GM18520 (cell line): ENCODE measurements around the gene GRK2.
"Not testable (repeated sequence)": the region's sequence is repeated elsewhere in the genome, so short reads cannot be mapped to it uniquely, and the experiment has no call there.

Source experiments
- ATAC-seq: cut with Tn5 transposase; IDR thresholded peaks from one replicate; pipeline ENCODE4 v1.9.1; 2021; ENCODE audit not compliant: unreplicated experiment

The GRK2 gene

GRCh38 chr11:67266449-67267187 lies at the start of gene GRK2:
Gene GRK2 (plus strand): TSS chr11:67266473. CDS start chr11:67266700, 227 bp downstream.
- ATAC-seq: peak; percentile 12

- ATAC-seq: no peak
Measured at GRCh38 chr11:67227726-67228125, 38.5 kb upstream of the GRK2 start.

- ATAC-seq: no peak
Measured at GRCh38 chr11:67230406-67230805, 35.9 kb upstream of the GRK2 start.

GRCh38 chr11:67230886-67231285 lies 35.4 kb upstream of the GRK2 start:
- ATAC-seq: no peak

- no peak for ATAC-seq
Measured at GRCh38 chr11:67233584-67234190, 32.6 kb upstream of the GRK2 start.

- not testable (repeated sequence) for ATAC-seq
Measured at GRCh38 chr11:67234571-67234970, 31.7 kb upstream of the GRK2 start.

GRCh38 chr11:67237574-67237973 lies 28.7 kb upstream of the GRK2 start:
- no peak for ATAC-seq

GRCh38 chr11:67238894-67239782 lies 27.1 kb upstream of the GRK2 start:
- ATAC-seq: no peak

GRCh38 chr11:67239783-67240575 lies 26.3 kb upstream of the GRK2 start:
- peak; percentile 81 for ATAC-seq

GRCh38 chr11:67240576-67241389 lies 25.5 kb upstream of the GRK2 start:
- ATAC-seq: peak; percentile 24

- no peak for ATAC-seq
Measured at GRCh38 chr11:67242548-67242947, 23.7 kb upstream of the GRK2 start.

GRCh38 chr11:67243051-67243450 lies 23.2 kb upstream of the GRK2 start:
- no peak for ATAC-seq

- no peak for ATAC-seq
Measured at GRCh38 chr11:67245046-67245445, 21.2 kb upstream of the GRK2 start.

GRCh38 chr11:67247946-67248550 lies 18.2 kb upstream of the GRK2 start:
- no peak for ATAC-seq

GRCh38 chr11:67248653-67249052 lies 17.6 kb upstream of the GRK2 start:
- ATAC-seq: no peak

GRCh38 chr11:67250059-67251043 lies 15.9 kb upstream of the GRK2 start:
- no peak for ATAC-seq

GRCh38 chr11:67251841-67252240 lies 14.4 kb upstream of the GRK2 start:
- no peak for ATAC-seq

- ATAC-seq: no peak
Measured at GRCh38 chr11:67252831-67253239, 13.4 kb upstream of the GRK2 start.
